GM19351 (cell line): Measurements from ENCODE around the gene ENO2.

Experiments
- ATAC-seq: cut with Tn5 transposase; IDR thresholded peaks from one replicate; pipeline ENCODE4 v1.9.1; 2021; ENCODE audit warnings: mild to moderate bottlenecking, moderate library complexity; ENCODE audit not compliant: unreplicated experiment

Gene ENO2

GRCh38 chr12:6946920-6947374 is 32.6 kb downstream of the ENO2 start:
- ATAC-seq, result no peak

GRCh38 chr12:6947615-6948014 is 33.2 kb downstream of the ENO2 start:
- ATAC-seq, result no peak

GRCh38 chr12:6948873-6949594 is 34.7 kb downstream of the ENO2 start:
- no peak for ATAC-seq

- ATAC-seq, result no peak
Observed at GRCh38 chr12:6950401-6950801, 36.0 kb downstream of the ENO2 start.

GRCh38 chr12:6950811-6951540 is 36.6 kb downstream of the ENO2 start, which contains the start of gene PTPN6:
TSS of gene PTPN6 (plus strand) at chr12:6951356. CDS start at chr12:6951513, 157 bp downstream.
- ATAC-seq, result no peak

- no peak for ATAC-seq
Observed at GRCh38 chr12:6951551-6952120, 37.3 kb downstream of the ENO2 start.

- no peak for ATAC-seq
Observed at GRCh38 chr12:6952121-6952862, 37.9 kb downstream of the ENO2 start.

GRCh38 chr12:6952863-6953441 is 38.6 kb downstream of the ENO2 start:
- no peak for ATAC-seq

- ATAC-seq, result peak; percentile 49
Observed at GRCh38 chr12:6953442-6954315, 39.3 kb downstream of the ENO2 start.

- no peak for ATAC-seq
Observed at GRCh38 chr12:6954316-6955107, 40.1 kb downstream of the ENO2 start.

- ATAC-seq, result no peak
Observed at GRCh38 chr12:6955108-6956020, 41.0 kb downstream of the ENO2 start.

GRCh38 chr12:6956021-6956727 is 41.8 kb downstream of the ENO2 start:
- ATAC-seq, result no peak

- no peak for ATAC-seq
Observed at GRCh38 chr12:6957151-6957701, 42.8 kb downstream of the ENO2 start.

GRCh38 chr12:6957741-6958608 is 43.6 kb downstream of the ENO2 start:
- ATAC-seq, result no peak

- no peak for ATAC-seq
Observed at GRCh38 chr12:6958609-6959057, 44.3 kb downstream of the ENO2 start.
